ENCODE data around the gene CNNM4.

Gene CNNM4

GRCh38 chr2:96843538-96844268 is 83.0 kb downstream of the CNNM4 start, which contains the start of gene ANKRD23:
Gene ANKRD23 (minus strand): TSS chr2:96844021. CDS start chr2:96843992, 29 bp downstream.
- no peaks in the 10 kb centered on the region for H3K9me3 ChIP-seq (replicated peaks; ENCODE audit: low read length)
- H3K4me1 ChIP-seq (ENCODE audit: control insufficient read depth, insufficient read depth, low read length), result no peaks in the 10 kb centered on the region

GRCh38 chr2:96844405-96844808 is 83.7 kb downstream of the CNNM4 start:
- peaks cover 8% of the 10 kb centered on the region for H3K36me3 ChIP-seq (ENCODE audit: insufficient read depth, low read length)
- no peaks in the 10 kb centered on the region for H3K27me3 ChIP-seq (ENCODE audit: control insufficient read depth, insufficient read depth, low read length)
- no peaks in the 10 kb centered on the region for H3K4me1 ChIP-seq (ENCODE audit: control insufficient read depth, insufficient read depth, low read length)
- no peak overlapping the region for H3K4me2 ChIP-seq (ENCODE audit: low read length)
- H3K9me3 ChIP-seq (replicated peaks; ENCODE audit: low read length), result no peaks in the 10 kb centered on the region
- H3K4me3 ChIP-seq (ENCODE audit: low read length), result no peak overlapping the region
- no peak overlapping the region for H3K9ac ChIP-seq (ENCODE audit: low read depth, low read length)

More at GRCh38 chr2:96843538-96844268, 83.0 kb downstream of the CNNM4 start, which contains the start of gene ANKRD23:
- Histone ChIP-seq H3K36me3 (ENCODE audit: insufficient read depth, low read length) (peaks cover 8% of the 10 kb centered on the region), H3K9ac (ENCODE audit: low read depth, low read length) (no peak within 1 kb of the TSS), H3K27me3 (ENCODE audit: control insufficient read depth, insufficient read depth, low read length) (no peaks in the 10 kb centered on the region), H3K4me2 (ENCODE audit: low read length) (no peak within 1 kb of the TSS), H3K4me3 (ENCODE audit: low read length) (no peak within 1 kb of the TSS)

GRCh38 chr2:96846825-96847224 is 86.1 kb downstream of the CNNM4 start:
- no peaks in the 10 kb centered on the region for H3K4me1 ChIP-seq (ENCODE audit: control insufficient read depth, insufficient read depth, low read length)
- no peak overlapping the region for H3K4me3 ChIP-seq (ENCODE audit: low read length)
- peaks cover 16% of the 10 kb centered on the region for H3K36me3 ChIP-seq (ENCODE audit: insufficient read depth, low read length)
- no peaks in the 10 kb centered on the region for H3K27me3 ChIP-seq (ENCODE audit: control insufficient read depth, insufficient read depth, low read length)
- H3K9ac ChIP-seq (ENCODE audit: low read depth, low read length), result no peak overlapping the region
- no peaks in the 10 kb centered on the region for H3K9me3 ChIP-seq (replicated peaks; ENCODE audit: low read length)
- H3K4me2 ChIP-seq (ENCODE audit: low read length), result no peak overlapping the region

- Histone ChIP-seq H3K9ac (ENCODE audit: low read depth, low read length) (no peak overlapping the region), H3K27me3 (ENCODE audit: control insufficient read depth, insufficient read depth, low read length) (no peaks in the 10 kb centered on the region), H3K4me2 (ENCODE audit: low read length) (no peak overlapping the region), H3K36me3 (ENCODE audit: insufficient read depth, low read length) (peaks cover 19% of the 10 kb centered on the region), H3K4me3 (ENCODE audit: low read length) (no peak overlapping the region), H3K4me1 (ENCODE audit: control insufficient read depth, insufficient read depth, low read length) (no peaks in the 10 kb centered on the region), H3K9me3 (replicated peaks; ENCODE audit: low read length) (no peaks in the 10 kb centered on the region)
Observed at GRCh38 chr2:96847586-96847985, 86.9 kb downstream of the CNNM4 start.

GRCh38 chr2:96848264-96848663 is 87.6 kb downstream of the CNNM4 start:
- Histone ChIP-seq H3K9ac (ENCODE audit: low read depth, low read length) (no peak overlapping the region), H3K4me3 (ENCODE audit: low read length) (no peak overlapping the region), H3K27me3 (ENCODE audit: control insufficient read depth, insufficient read depth, low read length) (no peaks in the 10 kb centered on the region), H3K36me3 (ENCODE audit: insufficient read depth, low read length) (peaks cover 26% of the 10 kb centered on the region), H3K4me1 (ENCODE audit: control insufficient read depth, insufficient read depth, low read length) (no peaks in the 10 kb centered on the region), H3K4me2 (ENCODE audit: low read length) (no peak overlapping the region), H3K9me3 (replicated peaks; ENCODE audit: low read length) (no peaks in the 10 kb centered on the region)

GRCh38 chr2:96852667-96853066 is 92.0 kb downstream of the CNNM4 start:
- Histone ChIP-seq H3K36me3 (ENCODE audit: insufficient read depth, low read length) (peaks cover 27% of the 10 kb centered on the region), H3K4me3 (ENCODE audit: low read length) (no peak overlapping the region)

GRCh38 chr2:96853321-96853720 is 92.6 kb downstream of the CNNM4 start:
- no peaks in the 10 kb centered on the region for H3K27me3 ChIP-seq (ENCODE audit: control insufficient read depth, insufficient read depth, low read length)
- no peak overlapping the region for H3K4me3 ChIP-seq (ENCODE audit: low read length)
- H3K9me3 ChIP-seq (replicated peaks; ENCODE audit: low read length), result no peaks in the 10 kb centered on the region
- no peak overlapping the region for H3K4me2 ChIP-seq (ENCODE audit: low read length)
- no peak overlapping the region for H3K9ac ChIP-seq (ENCODE audit: low read depth, low read length)
- peaks cover 10% of the 10 kb centered on the region for H3K4me1 ChIP-seq (ENCODE audit: control insufficient read depth, insufficient read depth, low read length)
- peaks cover 21% of the 10 kb centered on the region for H3K36me3 ChIP-seq (ENCODE audit: insufficient read depth, low read length)

More at GRCh38 chr2:96852667-96853066, 92.0 kb downstream of the CNNM4 start:
- H3K9ac ChIP-seq (ENCODE audit: low read depth, low read length), result no peak overlapping the region
- peaks cover 10% of the 10 kb centered on the region for H3K4me1 ChIP-seq (ENCODE audit: control insufficient read depth, insufficient read depth, low read length)
- no peaks in the 10 kb centered on the region for H3K9me3 ChIP-seq (replicated peaks; ENCODE audit: low read length)
- no peak overlapping the region for H3K4me2 ChIP-seq (ENCODE audit: low read length)
- no peaks in the 10 kb centered on the region for H3K27me3 ChIP-seq (ENCODE audit: control insufficient read depth, insufficient read depth, low read length)

GRCh38 chr2:96856776-96857666 is 96.3 kb downstream of the CNNM4 start:
- H3K4me1 ChIP-seq (ENCODE audit: control insufficient read depth, insufficient read depth, low read length), result peaks cover 24% of the 10 kb centered on the region
- H3K4me2 ChIP-seq (ENCODE audit: low read length), result peak overlapping the region; percentile 96
- H3K9me3 ChIP-seq (replicated peaks; ENCODE audit: low read length), result no peaks in the 10 kb centered on the region
- peak overlapping the region; percentile 79 for H3K4me3 ChIP-seq (ENCODE audit: low read length)
- H3K9ac ChIP-seq (ENCODE audit: low read depth, low read length), result peak overlapping the region; percentile 81
- H3K27me3 ChIP-seq (ENCODE audit: control insufficient read depth, insufficient read depth, low read length), result no peaks in the 10 kb centered on the region
- peaks cover 33% of the 10 kb centered on the region for H3K36me3 ChIP-seq (ENCODE audit: insufficient read depth, low read length)

- Histone ChIP-seq H3K4me2 (ENCODE audit: low read length) (peak within 1 kb of the TSS; percentile 96), H3K36me3 (ENCODE audit: insufficient read depth, low read length) (peaks cover 31% of the 10 kb centered on the region), H3K9me3 (replicated peaks; ENCODE audit: low read length) (no peaks in the 10 kb centered on the region), H3K4me1 (ENCODE audit: control insufficient read depth, insufficient read depth, low read length) (peaks cover 25% of the 10 kb centered on the region), H3K27me3 (ENCODE audit: control insufficient read depth, insufficient read depth, low read length) (no peaks in the 10 kb centered on the region), H3K4me3 (ENCODE audit: low read length) (peak within 1 kb of the TSS; percentile 79), H3K9ac (ENCODE audit: low read depth, low read length) (peak within 1 kb of the TSS; percentile 81)
Observed at GRCh38 chr2:96857667-96858372, 97.1 kb downstream of the CNNM4 start, which contains the start of gene ANKRD39. Gene ANKRD39 (minus strand): TSS chr2:96858016. CDS start chr2:96857987, 29 bp downstream.

GRCh38 chr2:96859099-96859649 is 98.5 kb downstream of the CNNM4 start:
- H3K36me3 ChIP-seq (ENCODE audit: insufficient read depth, low read length), result peaks cover 37% of the 10 kb centered on the region
- H3K9ac ChIP-seq (ENCODE audit: low read depth, low read length), result no peak overlapping the region
- H3K27me3 ChIP-seq (ENCODE audit: control insufficient read depth, insufficient read depth, low read length), result no peaks in the 10 kb centered on the region
- H3K4me3 ChIP-seq (ENCODE audit: low read length), result no peak overlapping the region
- no peaks in the 10 kb centered on the region for H3K9me3 ChIP-seq (replicated peaks; ENCODE audit: low read length)
- H3K4me1 ChIP-seq (ENCODE audit: control insufficient read depth, insufficient read depth, low read length), result peaks cover 25% of the 10 kb centered on the region
- H3K4me2 ChIP-seq (ENCODE audit: low read length), result peak overlapping the region; percentile 90

GRCh38 chr2:96859681-96860064 is 99.0 kb downstream of the CNNM4 start:
- H3K9ac ChIP-seq (ENCODE audit: low read depth, low read length), result no peak overlapping the region
- no peaks in the 10 kb centered on the region for H3K9me3 ChIP-seq (replicated peaks; ENCODE audit: low read length)
- peaks cover 25% of the 10 kb centered on the region for H3K4me1 ChIP-seq (ENCODE audit: control insufficient read depth, insufficient read depth, low read length)
- H3K36me3 ChIP-seq (ENCODE audit: insufficient read depth, low read length), result peaks cover 42% of the 10 kb centered on the region
- no peak overlapping the region for H3K4me3 ChIP-seq (ENCODE audit: low read length)
- no peak overlapping the region for H3K4me2 ChIP-seq (ENCODE audit: low read length)
- H3K27me3 ChIP-seq (ENCODE audit: control insufficient read depth, insufficient read depth, low read length), result no peaks in the 10 kb centered on the region
